ENCODE results near the gene TXNDC15. TPM values are rescaled to one million over a fixed set of nuclear protein-coding genes. Genes with fewer than 3 reads are reported as not detected.
A peak's percentile ranks its signal among the peaks of the same experiment; 100 is the strongest.

Gene TXNDC15
- total RNA-seq, 1 experiment from 2014 or later: 34.2 TPM

DNA sequence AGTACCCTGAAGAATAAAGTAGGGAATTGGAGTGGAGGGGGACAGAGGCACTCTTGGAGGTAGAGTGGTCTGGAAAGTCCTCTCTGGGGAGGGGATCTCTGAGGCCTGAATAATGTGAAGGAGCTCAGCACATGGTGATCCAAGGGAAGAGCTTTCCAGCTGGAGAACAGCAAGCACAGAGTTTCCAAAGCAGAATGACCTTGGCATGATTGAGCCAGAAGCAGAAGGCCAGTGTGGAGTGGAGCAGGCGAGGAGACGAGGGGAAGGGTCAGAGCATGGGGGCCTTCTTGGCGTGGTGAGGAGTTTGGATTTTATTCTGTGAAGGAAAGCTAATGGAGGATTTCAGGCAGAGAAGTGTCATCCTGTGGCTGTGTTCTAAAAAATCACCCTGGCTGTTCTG is 39.1 kb downstream of the TXNDC15 start:
- CTCF ChIA-PET: interaction anchor here (0.6 kb wide), 1 partner anchor 323 kb away, joined by 4 read pairs; no protein-coding TSS in a partner anchor

GRCh38 chr5:134913795-134914194 is 39.6 kb downstream of the TXNDC15 start:
- no TSS peak for BruUV-seq (replicated peaks)

More for the DNA sequence above, 39.1 kb downstream of the TXNDC15 start:
- BruUV-seq (replicated peaks): no TSS peak
- peaks cover 14% of the 10 kb centered on the region for H3K4me1 Mint-ChIP-seq (ENCODE audit: low read depth, unreplicated experiment)
- DNase-seq: no peak
- no peaks in the 10 kb centered on the region for H3K27me3 Mint-ChIP-seq (ENCODE audit: unreplicated experiment)
- no peak for TF ChIP-seq CTCF (IDR thresholded peaks at IDR 0.05; ENCODE audit: unreplicated experiment)
- peaks cover 9% of the 10 kb centered on the region for H3K36me3 Mint-ChIP-seq (ENCODE audit: insufficient read depth, unreplicated experiment)
- no peak overlapping the region for H3K27ac Mint-ChIP-seq (ENCODE audit: unreplicated experiment)
- no peak overlapping the region for H3K4me3 Mint-ChIP-seq (ENCODE audit: low read depth, unreplicated experiment)
- intact Hi-C loops (cut with micrococcal nuclease; ENCODE audit: unreplicated experiment): no loop called here
- H3K9me3 Mint-ChIP-seq (ENCODE audit: low read depth, unreplicated experiment): no peaks in the 10 kb centered on the region

DNA sequence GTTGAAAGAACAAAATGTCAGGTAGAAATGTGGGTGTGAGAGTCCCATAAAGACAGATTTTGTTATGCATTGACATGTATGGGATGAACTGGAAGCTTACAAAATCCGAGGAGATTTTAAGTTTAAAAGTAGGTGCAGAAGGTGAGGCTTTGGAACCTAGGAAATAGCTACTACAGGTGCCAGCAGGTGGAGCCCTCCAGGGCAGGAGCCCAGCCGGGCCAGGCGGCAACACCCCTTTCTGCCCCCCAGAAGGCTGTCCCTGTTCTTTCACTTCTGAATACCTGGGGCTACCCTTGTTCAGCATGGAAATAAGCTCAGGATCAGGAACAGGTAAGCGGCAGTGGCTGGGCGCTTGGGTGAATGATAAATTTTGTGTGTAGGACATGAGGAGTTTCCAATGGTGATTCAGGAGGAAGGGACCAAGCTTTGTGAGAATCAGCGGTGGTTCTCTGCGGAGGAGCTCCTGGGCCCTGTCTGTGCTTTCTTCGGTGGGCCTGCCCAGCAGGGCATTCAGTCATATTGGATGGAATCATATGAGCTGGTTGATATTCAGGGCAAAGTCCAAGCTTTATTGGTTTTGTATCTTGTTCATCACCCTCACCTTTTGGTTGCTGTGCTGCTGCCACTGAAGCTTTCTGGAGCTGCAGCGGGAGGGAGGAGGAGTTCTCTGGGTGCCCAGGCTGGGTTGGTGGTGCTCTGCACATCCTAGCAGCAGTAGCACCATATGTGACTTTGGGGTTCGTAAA is 43.1 kb downstream of the TXNDC15 start:
- Mint-ChIP-seq H3K4me3 (ENCODE audit: low read depth, unreplicated experiment) (no peak overlapping the region), H3K27ac (ENCODE audit: unreplicated experiment) (no peak overlapping the region), H3K9me3 (ENCODE audit: low read depth, unreplicated experiment) (no peaks in the 10 kb centered on the region), H3K36me3 (ENCODE audit: insufficient read depth, unreplicated experiment) (peaks cover 8% of the 10 kb centered on the region), H3K27me3 (ENCODE audit: unreplicated experiment) (no peaks in the 10 kb centered on the region), H3K4me1 (ENCODE audit: low read depth, unreplicated experiment) (peaks cover 14% of the 10 kb centered on the region)
- intact Hi-C loops (cut with micrococcal nuclease; ENCODE audit: unreplicated experiment): loop anchor here (1.0 kb wide), 1 partner anchor 274 kb away; no protein-coding TSS in a partner anchor
- peak; percentile 70 for TF ChIP-seq CTCF (IDR thresholded peaks at IDR 0.05; ENCODE audit: unreplicated experiment)
- peak; percentile 59 for DNase-seq
- no TSS peak for BruUV-seq (replicated peaks)
- CTCF ChIA-PET: interaction anchor here (0.5 to 1.8 kb wide), 11 partner anchors 11 to 292 kb away, joined by 3 to 15 read pairs (median 4); partner anchors contain the start of gene PCBD2

More at GRCh38 chr5:134913795-134914194, 39.6 kb downstream of the TXNDC15 start:
- H3K27me3 Mint-ChIP-seq (ENCODE audit: unreplicated experiment): no peaks in the 10 kb centered on the region
- CTCF ChIA-PET: interaction anchor here (0.6 kb wide), 1 partner anchor 322 kb away, joined by 4 read pairs; no protein-coding TSS in a partner anchor
- DNase-seq: no peak
- no peak for TF ChIP-seq CTCF (IDR thresholded peaks at IDR 0.05; ENCODE audit: unreplicated experiment)
- H3K9me3 Mint-ChIP-seq (ENCODE audit: low read depth, unreplicated experiment): no peaks in the 10 kb centered on the region
- H3K36me3 Mint-ChIP-seq (ENCODE audit: insufficient read depth, unreplicated experiment): peaks cover 9% of the 10 kb centered on the region
- H3K4me3 Mint-ChIP-seq (ENCODE audit: low read depth, unreplicated experiment): no peak overlapping the region
- no peak overlapping the region for H3K27ac Mint-ChIP-seq (ENCODE audit: unreplicated experiment)
- H3K4me1 Mint-ChIP-seq (ENCODE audit: low read depth, unreplicated experiment): peaks cover 14% of the 10 kb centered on the region
- intact Hi-C loops (cut with micrococcal nuclease; ENCODE audit: unreplicated experiment): no loop called here

DNA sequence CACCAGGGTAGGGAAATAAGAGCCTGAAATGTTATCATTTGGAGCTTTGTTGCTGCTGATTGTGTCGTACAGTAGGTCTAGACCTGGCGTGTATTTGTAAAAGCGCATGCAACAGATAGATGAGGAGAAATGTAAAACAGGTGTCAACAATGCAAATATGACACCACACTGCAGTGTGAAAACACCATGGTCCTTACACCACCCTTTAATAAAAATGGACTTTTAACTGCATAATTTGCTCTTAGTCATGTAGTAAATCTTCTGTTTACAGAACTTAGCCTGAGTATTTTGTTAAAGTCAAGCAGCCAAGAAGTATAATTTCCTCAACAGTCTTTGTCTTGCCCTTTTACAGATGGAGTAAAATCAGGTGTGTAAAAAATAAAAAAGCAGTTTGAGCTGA is 44.7 kb downstream of the TXNDC15 start:
- H3K4me3 Mint-ChIP-seq (ENCODE audit: low read depth, unreplicated experiment): no peak overlapping the region
- H3K4me1 Mint-ChIP-seq (ENCODE audit: low read depth, unreplicated experiment): peaks cover 14% of the 10 kb centered on the region
- no peaks in the 10 kb centered on the region for H3K9me3 Mint-ChIP-seq (ENCODE audit: low read depth, unreplicated experiment)
- no peak for TF ChIP-seq CTCF (IDR thresholded peaks at IDR 0.05; ENCODE audit: unreplicated experiment)
- intact Hi-C loops (cut with micrococcal nuclease; ENCODE audit: unreplicated experiment): no loop called here
- no TSS peak for BruUV-seq (replicated peaks)
- CTCF ChIA-PET: interaction anchor here (0.6 kb wide), 1 partner anchor 833 kb away, joined by 9 read pairs; no protein-coding TSS in a partner anchor
- H3K27me3 Mint-ChIP-seq (ENCODE audit: unreplicated experiment): no peaks in the 10 kb centered on the region
- H3K27ac Mint-ChIP-seq (ENCODE audit: unreplicated experiment): no peak overlapping the region
- H3K36me3 Mint-ChIP-seq (ENCODE audit: insufficient read depth, unreplicated experiment): peaks cover 8% of the 10 kb centered on the region
- DNase-seq: no peak
